ENCODE data around the gene DPF3. TPM values are rescaled to one million over a fixed set of nuclear protein-coding genes. Genes with fewer than 3 reads are reported as not detected.
A peak's percentile ranks its signal among the peaks of the same experiment; 100 is the strongest.

Gene DPF3
- total and polyA plus RNA-seq, 2 donors (not counting 1 experiment from before 2014, with no cell fraction given), result 3.4 to 10.2 TPM

DNA sequence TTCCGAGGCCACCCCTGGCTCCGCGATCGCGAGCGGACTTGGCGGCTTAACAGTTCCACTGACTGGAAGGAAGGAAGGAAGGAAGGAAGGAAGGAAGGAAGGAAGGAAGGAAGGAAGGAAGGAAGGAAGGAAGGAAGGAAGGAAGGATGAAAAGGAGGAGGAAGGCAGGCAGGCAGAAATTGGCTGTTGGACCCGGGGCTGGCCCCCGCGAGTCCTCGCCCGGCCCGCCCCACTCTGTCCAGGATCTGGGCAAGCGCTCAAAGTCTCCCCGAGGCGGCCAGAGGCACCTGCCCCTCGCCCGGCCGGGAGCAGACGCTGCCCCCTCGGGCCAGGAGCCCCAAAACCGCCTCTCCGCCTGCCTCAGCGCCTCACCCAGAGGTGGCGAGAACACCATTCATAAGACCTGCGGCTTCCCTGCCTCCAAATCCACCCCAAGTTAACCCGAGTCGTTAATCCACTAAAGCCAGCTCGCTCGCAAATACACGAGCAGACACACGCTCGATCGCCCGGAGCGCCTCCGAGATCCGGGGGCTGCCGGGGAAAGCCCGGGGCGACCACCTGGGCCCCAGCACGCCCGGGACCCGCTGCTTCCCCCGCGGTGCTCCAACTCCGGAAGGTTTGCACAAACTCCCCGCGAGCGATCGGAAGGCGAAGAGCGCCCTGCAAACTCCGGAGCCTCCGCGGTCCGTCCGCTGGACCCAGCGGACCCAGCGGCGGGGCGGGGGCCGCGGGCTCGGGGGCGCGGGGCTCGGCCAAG is 844 bp downstream of the DPF3 start:
- Histone ChIP-seq H3K4me1 (ENCODE audit: control insufficient read depth in 2 of 2, insufficient read depth in 2 of 2, low read length in 2 of 2) (peaks cover 17 to 25% of the 10 kb centered on the region in 2 donors), H3K9me3 (ENCODE audit: control extremely low read depth in 1 of 3, control insufficient read depth in 2 of 3, insufficient read depth in 1 of 3, low read length in 2 of 3) (no peaks in the 10 kb centered on the region), H3K79me2 (ENCODE audit: control insufficient read depth, insufficient read depth, low read length) (peaks cover 48% of the 10 kb centered on the region), H3K27me3 (replicated peaks in 1 of 4; ENCODE audit: control extremely low read depth in 1 of 4, control insufficient read depth in 3 of 4, insufficient read depth in 4 of 4, low read length in 3 of 4) (peaks cover 0 to 17% (median 5%) of the 10 kb centered on the region in 4 experiments), H3K36me3 (replicated peaks in 1 of 2; ENCODE audit: control extremely low read depth in 1 of 2, control insufficient read depth in 1 of 2, extremely low read depth in 1 of 2, insufficient read depth in 2 of 2, low read length in 1 of 2) (no peaks in the 10 kb centered on the region), H3K4me3 (ENCODE audit: control extremely low read depth in 1 of 5, extremely low read depth in 1 of 5, insufficient read depth in 1 of 5, low read depth in 2 of 5, low read length in 4 of 5) (peak overlapping the region; percentile 17 to 94 (median 87)), H3K4me2 (replicated peaks; ENCODE audit: low read depth, low read length, poor library complexity, severe bottlenecking) (peak overlapping the region; percentile 84), H4K20me1 (ENCODE audit: control insufficient read depth, insufficient read depth, low read length, poor library complexity, severe bottlenecking) (peaks cover 14% of the 10 kb centered on the region), H3K27ac (ENCODE audit: low read length in 2 of 2) (no peak overlapping the region), H3K9ac (ENCODE audit: low read length) (peak overlapping the region; percentile 69), H2AFZ (ENCODE audit: insufficient read depth, low read depth, low read length, poor library complexity, severe bottlenecking) (peak overlapping the region; percentile 82)
- POLR2A ChIA-PET, result interaction anchor here (0.5 to 1.5 kb wide), 2 partner anchors 9 to 374 kb away, joined by 5 to 6 read pairs; no protein-coding TSS in a partner anchor
- Mint-ChIP-seq H3K9me3 (ENCODE audit: insufficient read depth) (no peaks in the 10 kb centered on the region), H3K4me1 (peaks cover 38% of the 10 kb centered on the region), H3K4me3 (peak overlapping the region; percentile 92), H3K27ac (peak overlapping the region; percentile 81), H3K27me3 (peaks cover 6% of the 10 kb centered on the region)
- TF ChIP-seq, protein P1, sequence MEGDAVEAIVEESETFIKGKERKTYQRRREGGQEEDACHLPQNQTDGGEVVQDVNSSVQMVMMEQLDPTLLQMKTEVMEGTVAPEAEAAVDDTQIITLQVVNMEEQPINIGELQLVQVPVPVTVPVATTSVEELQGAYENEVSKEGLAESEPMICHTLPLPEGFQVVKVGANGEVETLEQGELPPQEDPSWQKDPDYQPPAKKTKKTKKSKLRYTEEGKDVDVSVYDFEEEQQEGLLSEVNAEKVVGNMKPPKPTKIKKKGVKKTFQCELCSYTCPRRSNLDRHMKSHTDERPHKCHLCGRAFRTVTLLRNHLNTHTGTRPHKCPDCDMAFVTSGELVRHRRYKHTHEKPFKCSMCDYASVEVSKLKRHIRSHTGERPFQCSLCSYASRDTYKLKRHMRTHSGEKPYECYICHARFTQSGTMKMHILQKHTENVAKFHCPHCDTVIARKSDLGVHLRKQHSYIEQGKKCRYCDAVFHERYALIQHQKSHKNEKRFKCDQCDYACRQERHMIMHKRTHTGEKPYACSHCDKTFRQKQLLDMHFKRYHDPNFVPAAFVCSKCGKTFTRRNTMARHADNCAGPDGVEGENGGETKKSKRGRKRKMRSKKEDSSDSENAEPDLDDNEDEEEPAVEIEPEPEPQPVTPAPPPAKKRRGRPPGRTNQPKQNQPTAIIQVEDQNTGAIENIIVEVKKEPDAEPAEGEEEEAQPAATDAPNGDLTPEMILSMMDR (IDR thresholded peaks at IDR 0.05), result no peak
- TF ChIP-seq EZH2 (IDR thresholded peaks at IDR 0.05; ENCODE audit: borderline replicate concordance, insufficient read depth, low read depth, low read length, poor library complexity, severe bottlenecking), result no peak
- CTCF ChIA-PET, result interaction anchor here (0.5 to 5.7 kb wide), 7 partner anchors 11 to 379 kb away, joined by 3 to 68 read pairs (median 10); no protein-coding TSS in a partner anchor
- intact Hi-C loops (cut with micrococcal nuclease), result loop anchor here (5.0 to 10.0 kb wide), 2 partner anchors 176 to 298 kb away; no protein-coding TSS in a partner anchor
- ATAC-seq (ENCODE audit: low read depth) (no peak), DNase-seq (peak; percentile 60)
- under 1% methylated on average over 61 of the region's 68 CpGs for WGBS (ENCODE audit: insufficient coverage)

All from B cell (primary cell).